ENCODE data around the gene PCNX2.

PCNX2 gene

DNA sequence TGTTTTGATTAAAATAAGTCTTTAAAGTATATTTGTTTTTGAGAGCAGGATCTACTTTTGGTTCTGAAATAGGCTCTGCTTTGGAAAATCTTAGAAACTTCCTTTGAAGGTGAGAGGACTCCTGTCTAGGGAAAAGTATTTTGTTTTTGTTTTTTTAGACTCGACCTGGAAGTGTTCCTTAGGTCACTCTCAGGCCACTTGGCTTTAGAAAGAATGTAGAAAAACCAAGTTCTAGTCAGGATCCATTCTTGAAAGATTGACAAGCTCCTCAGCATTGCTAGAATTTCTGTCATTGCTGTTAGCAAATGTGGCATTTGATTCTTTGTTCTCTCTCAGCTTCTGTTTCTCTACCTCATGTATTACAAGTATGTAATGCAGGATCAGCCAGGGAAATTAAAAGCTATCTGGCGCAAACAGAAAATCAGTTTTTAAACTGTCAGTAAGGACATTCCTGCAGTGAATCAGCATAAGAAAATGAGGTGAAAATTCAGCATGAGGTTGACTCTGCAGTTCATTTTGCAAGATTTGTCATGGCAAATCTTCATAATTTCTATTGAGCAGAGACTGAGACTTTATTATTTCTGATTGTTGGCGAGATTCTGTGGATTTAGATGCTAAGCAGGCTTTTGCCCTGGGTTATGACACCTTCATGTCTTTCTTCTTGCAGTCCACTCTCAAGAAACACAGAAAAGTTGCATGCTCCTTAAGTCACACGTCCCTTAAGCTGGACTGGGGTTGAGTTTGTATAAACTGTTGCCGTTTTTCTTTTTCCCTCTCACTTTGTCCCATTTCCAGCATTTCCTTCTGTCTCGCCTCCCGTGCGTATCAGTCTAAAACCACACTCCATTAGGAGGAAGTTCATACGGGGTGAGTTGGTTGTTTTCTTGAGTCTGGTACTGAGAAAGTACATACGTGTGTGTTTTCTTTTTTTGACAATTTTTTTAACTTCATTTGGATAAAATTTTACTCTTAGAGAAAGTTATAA lies 332.5 kb downstream of the PCNX2 start:
- no peak overlapping the region for H3K4me3 ChIP-seq (ENCODE audit: low read depth in 1 of 2, low read length in 2 of 2)
- H3K36me3 ChIP-seq (ENCODE audit: insufficient read depth, low read length), result peaks cover 11% of the 10 kb centered on the region
- H3K27me3 ChIP-seq (ENCODE audit: control insufficient read depth in 1 of 2, insufficient read depth in 2 of 2, low read length in 2 of 2), result no peaks in the 10 kb centered on the region
- H3K27ac ChIP-seq (ENCODE audit: low read depth, low read length), result no peak overlapping the region
- H3K9ac ChIP-seq (ENCODE audit: low read length), result no peak overlapping the region
- H3K4me1 ChIP-seq (ENCODE audit: insufficient read depth, low read length), result peaks cover 17% of the 10 kb centered on the region
- no peaks in the 10 kb centered on the region for H3K9me3 ChIP-seq (ENCODE audit: low read length)

DNA sequence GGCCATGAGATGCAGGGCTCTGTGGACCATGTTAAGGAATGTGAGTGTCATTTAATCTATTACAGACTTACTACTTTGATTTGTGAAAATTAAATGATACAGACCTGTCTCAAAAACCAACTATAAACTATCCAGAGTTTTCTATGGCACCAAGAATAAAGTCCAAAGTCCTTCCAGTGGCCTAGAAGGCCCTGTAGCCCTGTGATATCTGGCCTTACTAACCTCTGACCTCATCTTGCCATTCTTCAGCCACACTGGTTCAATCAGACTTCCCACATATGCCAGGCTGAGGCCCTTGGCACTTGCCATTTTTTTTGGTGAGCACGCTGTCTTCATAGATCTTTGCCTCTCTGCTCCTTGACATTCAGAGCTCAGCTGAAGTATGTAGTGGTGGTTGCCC lies 337.5 kb downstream of the PCNX2 start:
- Histone ChIP-seq H3K9me3 (ENCODE audit: low read length) (no peaks in the 10 kb centered on the region), H3K9ac (ENCODE audit: low read length) (no peak overlapping the region), H3K27ac (ENCODE audit: low read depth, low read length) (no peak overlapping the region), H3K27me3 (ENCODE audit: control insufficient read depth in 1 of 2, insufficient read depth in 2 of 2, low read length in 2 of 2) (no peaks in the 10 kb centered on the region), H3K4me3 (ENCODE audit: low read depth in 1 of 2, low read length in 2 of 2) (no peak overlapping the region), H3K36me3 (ENCODE audit: insufficient read depth, low read length) (peaks cover 18% of the 10 kb centered on the region), H3K4me1 (ENCODE audit: insufficient read depth, low read length) (peaks cover 4% of the 10 kb centered on the region)

DNA sequence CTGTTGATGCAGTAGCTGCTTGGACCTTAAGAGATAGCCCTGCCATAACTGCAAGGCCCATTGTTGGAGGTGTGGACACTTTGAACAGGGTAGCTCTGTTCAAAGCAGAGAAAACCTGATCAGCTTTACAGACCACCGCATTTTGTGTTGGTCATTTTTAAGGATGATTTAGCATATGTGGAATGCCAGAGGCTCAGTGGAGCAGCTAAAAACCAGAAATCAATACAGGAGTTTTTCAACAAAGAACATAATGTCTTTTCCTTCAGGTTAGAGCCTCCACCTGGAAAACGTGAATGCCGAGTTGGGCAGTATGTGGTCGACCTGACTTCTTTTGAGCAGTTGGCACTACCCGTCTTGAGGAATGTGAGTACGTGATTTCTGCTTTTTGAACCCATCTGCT lies 339.4 kb downstream of the PCNX2 start:
- Histone ChIP-seq H3K9ac (ENCODE audit: low read length) (no peak overlapping the region), H3K36me3 (ENCODE audit: insufficient read depth, low read length) (peaks cover 18% of the 10 kb centered on the region), H3K27me3 (ENCODE audit: control insufficient read depth in 1 of 2, insufficient read depth in 2 of 2, low read length in 2 of 2) (no peaks in the 10 kb centered on the region), H3K27ac (ENCODE audit: low read depth, low read length) (no peak overlapping the region), H3K4me3 (ENCODE audit: low read depth in 1 of 2, low read length in 2 of 2) (no peak overlapping the region), H3K4me1 (ENCODE audit: insufficient read depth, low read length) (peaks cover 10% of the 10 kb centered on the region), H3K9me3 (ENCODE audit: low read length) (no peaks in the 10 kb centered on the region)

DNA sequence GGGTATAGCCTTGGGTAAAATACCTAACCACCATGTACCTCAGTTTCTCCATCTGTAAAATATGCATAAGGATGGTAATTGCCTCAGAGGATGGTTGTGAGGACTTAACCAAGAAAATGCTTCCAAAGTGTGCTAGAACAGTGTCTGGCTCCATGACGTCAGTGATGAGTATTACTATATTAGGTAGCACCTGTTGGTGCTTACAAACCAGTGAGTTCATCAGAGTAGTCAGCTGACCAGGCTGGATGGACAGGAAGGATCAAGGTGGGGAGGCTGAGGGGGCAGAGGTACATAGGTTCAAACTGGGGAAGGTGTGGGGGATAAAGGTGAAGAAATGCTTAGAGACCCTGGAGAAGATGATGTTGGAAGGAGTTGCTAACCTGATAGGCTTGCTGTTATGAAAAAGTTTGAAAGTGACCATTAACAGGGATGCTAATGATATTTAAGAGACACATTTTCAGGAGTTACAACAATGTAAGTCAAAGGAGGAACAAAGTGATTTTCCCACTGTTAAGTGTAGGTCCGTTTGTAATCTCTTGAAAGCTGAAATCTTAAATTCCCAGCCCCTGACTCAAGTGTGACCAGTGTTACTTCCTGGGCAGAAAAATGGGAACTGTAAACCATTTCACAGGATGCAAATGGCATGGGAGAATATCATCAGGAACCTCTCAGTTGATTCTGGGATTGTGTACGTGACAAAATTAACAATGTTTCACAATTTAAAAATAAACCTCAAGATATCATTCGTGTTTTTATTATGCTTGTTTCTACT lies 340.7 kb downstream of the PCNX2 start:
- H3K4me3 ChIP-seq (ENCODE audit: low read depth in 1 of 2, low read length in 2 of 2), result no peak overlapping the region
- no peaks in the 10 kb centered on the region for H3K9me3 ChIP-seq (ENCODE audit: low read length)
- no peak overlapping the region for H3K27ac ChIP-seq (ENCODE audit: low read depth, low read length)
- H3K27me3 ChIP-seq (ENCODE audit: control insufficient read depth in 1 of 2, insufficient read depth in 2 of 2, low read length in 2 of 2), result no peaks in the 10 kb centered on the region
- peaks cover 18% of the 10 kb centered on the region for H3K36me3 ChIP-seq (ENCODE audit: insufficient read depth, low read length)
- H3K4me1 ChIP-seq (ENCODE audit: insufficient read depth, low read length), result peaks cover 12% of the 10 kb centered on the region
- no peak overlapping the region for H3K9ac ChIP-seq (ENCODE audit: low read length)

DNA sequence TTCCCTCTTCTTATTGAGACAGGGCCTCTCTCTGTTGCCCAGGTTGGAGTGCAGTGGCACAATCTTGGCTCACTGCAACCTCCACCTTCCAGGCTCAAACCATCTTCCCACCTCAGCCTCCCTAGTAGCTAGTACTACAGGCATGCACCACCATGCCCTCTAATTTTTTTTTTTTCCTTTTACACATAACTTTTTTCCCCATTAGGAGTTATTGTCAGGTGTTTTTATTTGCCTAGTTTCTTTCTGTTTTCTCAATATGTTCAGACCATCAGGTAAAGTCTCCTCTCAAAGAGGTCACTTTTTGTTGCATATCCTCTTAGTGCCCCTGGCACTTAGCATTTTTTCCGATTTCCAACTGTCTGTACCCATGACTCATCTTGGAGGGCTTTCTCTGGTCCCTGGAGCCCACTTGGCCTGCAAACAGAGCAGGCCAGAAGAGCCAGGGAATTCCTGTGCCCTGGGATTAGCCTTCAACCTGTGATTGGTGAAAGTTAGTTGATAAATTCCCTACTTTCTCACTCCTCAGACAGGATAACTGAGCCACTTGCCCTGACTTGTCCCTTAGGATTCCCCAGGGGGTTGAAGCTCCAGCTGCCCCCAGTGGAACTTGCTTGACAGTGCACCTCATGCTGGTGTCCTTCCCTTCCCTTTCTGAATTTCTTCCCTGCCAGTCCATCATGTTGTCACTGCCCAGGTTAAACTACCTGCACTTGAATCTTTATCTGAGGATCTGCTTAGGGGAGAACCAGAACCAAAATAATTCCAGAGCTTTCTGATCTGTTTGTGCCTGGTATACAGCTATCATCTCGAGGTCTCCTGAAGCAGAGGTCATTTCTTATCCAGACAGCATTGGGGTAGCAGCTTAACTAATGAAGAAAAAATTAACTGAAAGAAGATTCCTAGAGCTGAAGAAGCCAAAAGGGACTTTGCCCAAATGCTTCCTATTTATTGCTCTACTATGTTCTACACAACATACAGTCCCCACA lies 342.7 kb downstream of the PCNX2 start:
- Histone ChIP-seq H3K27me3 (ENCODE audit: control insufficient read depth in 1 of 2, insufficient read depth in 2 of 2, low read length in 2 of 2) (no peaks in the 10 kb centered on the region), H3K27ac (ENCODE audit: low read depth, low read length) (no peak overlapping the region), H3K9ac (ENCODE audit: low read length) (no peak overlapping the region), H3K4me1 (ENCODE audit: insufficient read depth, low read length) (peaks cover 15% of the 10 kb centered on the region), H3K9me3 (ENCODE audit: low read length) (no peaks in the 10 kb centered on the region), H3K36me3 (ENCODE audit: insufficient read depth, low read length) (peaks cover 5% of the 10 kb centered on the region), H3K4me3 (ENCODE audit: low read depth in 1 of 2, low read length in 2 of 2) (no peak overlapping the region)

DNA sequence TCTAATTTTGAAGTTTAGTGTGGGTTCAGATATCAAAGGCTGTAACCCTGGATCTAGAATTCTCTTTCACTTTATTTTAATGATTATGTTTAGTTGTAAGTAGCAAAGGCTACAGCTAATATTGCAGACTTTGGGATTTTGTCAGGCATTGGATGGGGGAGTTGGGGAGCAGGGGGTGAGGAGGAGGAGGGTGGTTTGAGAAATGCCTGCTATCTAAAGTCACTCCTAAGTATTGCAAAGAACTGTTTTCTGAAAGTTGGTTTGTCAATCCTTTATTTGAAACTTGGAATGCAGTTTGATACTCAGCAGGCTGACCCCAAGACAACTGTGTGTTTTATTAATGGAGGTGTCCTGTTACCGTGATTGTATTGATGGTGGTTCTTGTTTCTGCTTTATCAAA lies 343.9 kb downstream of the PCNX2 start:
- Histone ChIP-seq H3K4me3 (ENCODE audit: low read depth in 1 of 2, low read length in 2 of 2) (peak overlapping the region; percentile 94), H3K4me1 (ENCODE audit: insufficient read depth, low read length) (peaks cover 15% of the 10 kb centered on the region), H3K9ac (ENCODE audit: low read length) (peak overlapping the region; percentile 26), H3K9me3 (ENCODE audit: low read length) (no peaks in the 10 kb centered on the region), H3K36me3 (ENCODE audit: insufficient read depth, low read length) (no peaks in the 10 kb centered on the region), H3K27me3 (ENCODE audit: control insufficient read depth in 1 of 2, insufficient read depth in 2 of 2, low read length in 2 of 2) (no peaks in the 10 kb centered on the region), H3K27ac (ENCODE audit: low read depth, low read length) (no peak overlapping the region)

DNA sequence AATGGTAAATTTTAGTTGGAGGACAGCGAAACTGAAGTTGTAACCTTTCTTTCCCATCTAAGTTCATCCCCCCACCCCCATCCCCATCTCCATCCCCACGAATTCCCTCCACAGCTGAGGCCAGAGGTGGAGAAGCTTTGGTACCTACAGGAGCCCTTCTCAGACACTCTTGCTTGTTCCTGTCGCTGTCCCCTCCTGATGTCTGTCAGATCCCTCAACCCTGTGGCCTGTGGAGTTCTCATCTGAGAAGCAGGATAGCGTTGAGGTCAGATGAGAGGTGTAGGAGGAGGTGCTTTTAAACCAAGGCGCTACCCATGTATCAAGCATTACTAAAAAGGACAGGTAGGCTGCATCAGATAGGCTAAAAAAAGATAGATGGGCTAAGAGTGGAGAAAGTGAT lies 344.3 kb downstream of the PCNX2 start:
- no peaks in the 10 kb centered on the region for H3K36me3 ChIP-seq (ENCODE audit: insufficient read depth, low read length)
- no peaks in the 10 kb centered on the region for H3K27me3 ChIP-seq (ENCODE audit: control insufficient read depth in 1 of 2, insufficient read depth in 2 of 2, low read length in 2 of 2)
- peak overlapping the region; percentile 26 for H3K9ac ChIP-seq (ENCODE audit: low read length)
- H3K4me3 ChIP-seq (ENCODE audit: low read depth in 1 of 2, low read length in 2 of 2), result peak overlapping the region; percentile 94
- H3K9me3 ChIP-seq (ENCODE audit: low read length), result no peaks in the 10 kb centered on the region
- peaks cover 15% of the 10 kb centered on the region for H3K4me1 ChIP-seq (ENCODE audit: insufficient read depth, low read length)
- H3K27ac ChIP-seq (ENCODE audit: low read depth, low read length), result no peak overlapping the region

DNA sequence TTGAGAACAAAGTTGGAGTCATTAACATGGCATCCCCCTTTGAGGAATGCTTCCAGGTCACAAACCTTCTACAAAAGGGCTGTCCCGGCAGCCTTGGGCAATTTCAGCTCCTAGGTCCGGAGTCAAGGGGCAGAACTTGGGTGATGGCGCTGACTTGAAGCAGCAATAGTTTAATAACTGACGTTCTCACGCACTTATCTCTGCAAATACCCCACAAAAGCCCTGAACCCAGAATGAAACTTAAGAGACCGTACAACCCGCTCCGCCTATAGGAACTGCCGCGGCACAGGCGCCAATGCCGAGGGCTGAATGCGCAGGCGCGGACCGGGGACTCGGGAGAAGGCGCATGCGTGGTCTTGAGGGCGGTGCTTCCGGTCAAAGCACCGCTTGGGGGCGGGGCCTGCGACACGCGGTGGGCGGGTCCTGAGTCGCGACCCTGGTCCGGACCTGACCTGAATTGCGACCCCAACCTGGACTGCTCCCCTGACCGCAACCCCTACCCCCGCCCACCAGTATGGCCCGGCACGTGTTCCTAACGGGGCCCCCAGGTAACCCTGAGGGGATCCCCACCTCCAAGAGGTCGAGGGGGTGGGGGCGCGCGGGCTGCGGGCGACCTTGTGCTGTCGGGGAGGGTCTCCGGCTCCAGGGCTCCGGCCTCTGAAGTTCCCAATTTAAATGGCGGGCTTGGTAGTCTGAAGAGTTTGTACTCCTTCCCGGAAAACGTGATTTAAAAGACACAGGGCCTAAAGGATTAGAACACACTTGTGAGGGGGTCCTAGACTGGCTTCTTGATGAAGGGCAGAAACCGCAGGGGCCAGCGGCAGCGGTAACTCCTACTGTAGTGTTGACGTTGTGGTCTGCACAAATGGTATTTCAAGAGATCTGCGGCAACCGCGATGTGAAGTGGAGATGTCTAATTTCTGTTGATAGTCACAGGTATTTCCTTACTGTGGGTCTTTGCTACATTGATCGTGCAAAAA lies 345.0 kb downstream of the PCNX2 start, which contains the start of gene NTPCR:
Gene NTPCR (plus strand): TSS at position 415 of the 980 bp plus-strand sequence. CDS start 100 bp downstream, at position 515.
- Histone ChIP-seq H3K4me1 (ENCODE audit: insufficient read depth, low read length) (peaks cover 15% of the 10 kb centered on the region), H3K36me3 (ENCODE audit: insufficient read depth, low read length) (no peaks in the 10 kb centered on the region), H3K9me3 (ENCODE audit: low read length) (no peaks in the 10 kb centered on the region), H3K9ac (ENCODE audit: low read length) (peak within 1 kb of the TSS; percentile 45), H3K27me3 (ENCODE audit: control insufficient read depth in 1 of 2, insufficient read depth in 2 of 2, low read length in 2 of 2) (no peaks in the 10 kb centered on the region), H3K27ac (ENCODE audit: low read depth, low read length) (peak within 1 kb of the TSS; percentile 89), H3K4me3 (ENCODE audit: low read depth in 1 of 2, low read length in 2 of 2) (peak within 1 kb of the TSS; percentile 94)

DNA sequence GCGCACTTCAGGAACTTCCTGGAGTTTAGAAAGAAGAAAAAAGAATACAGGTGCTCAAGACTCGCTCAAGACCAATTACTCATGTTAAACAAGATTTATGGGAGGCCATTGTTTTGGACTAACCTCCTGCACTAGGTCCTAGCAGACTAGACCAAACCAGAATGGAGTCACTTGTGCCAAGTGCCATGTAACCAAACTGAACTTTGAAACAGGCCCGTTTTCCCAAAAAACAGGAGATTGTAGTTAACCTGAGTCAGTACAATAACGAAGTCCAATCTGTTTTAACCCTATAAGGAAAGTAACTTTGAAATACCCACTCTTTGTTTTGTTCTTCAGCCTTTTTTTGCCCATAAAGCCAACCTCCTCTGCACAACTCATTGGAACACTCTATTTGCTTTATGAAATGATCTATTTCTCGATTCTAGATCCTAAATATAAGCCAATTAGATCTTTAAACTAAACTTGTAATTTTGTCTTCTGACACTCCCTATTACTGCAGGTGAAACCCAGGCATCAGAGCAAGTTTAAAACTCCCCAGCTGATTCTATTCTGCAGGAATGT lies 345.8 kb downstream of the PCNX2 start:
- no peaks in the 10 kb centered on the region for H3K27me3 ChIP-seq (ENCODE audit: control insufficient read depth in 1 of 2, insufficient read depth in 2 of 2, low read length in 2 of 2)
- peak overlapping the region; percentile 94 for H3K4me3 ChIP-seq (ENCODE audit: low read depth in 1 of 2, low read length in 2 of 2)
- H3K27ac ChIP-seq (ENCODE audit: low read depth, low read length), result peak overlapping the region; percentile 89
- H3K9ac ChIP-seq (ENCODE audit: low read length), result peak overlapping the region; percentile 45
- H3K9me3 ChIP-seq (ENCODE audit: low read length), result no peaks in the 10 kb centered on the region
- peaks cover 15% of the 10 kb centered on the region for H3K4me1 ChIP-seq (ENCODE audit: insufficient read depth, low read length)
- no peaks in the 10 kb centered on the region for H3K36me3 ChIP-seq (ENCODE audit: insufficient read depth, low read length)

DNA sequence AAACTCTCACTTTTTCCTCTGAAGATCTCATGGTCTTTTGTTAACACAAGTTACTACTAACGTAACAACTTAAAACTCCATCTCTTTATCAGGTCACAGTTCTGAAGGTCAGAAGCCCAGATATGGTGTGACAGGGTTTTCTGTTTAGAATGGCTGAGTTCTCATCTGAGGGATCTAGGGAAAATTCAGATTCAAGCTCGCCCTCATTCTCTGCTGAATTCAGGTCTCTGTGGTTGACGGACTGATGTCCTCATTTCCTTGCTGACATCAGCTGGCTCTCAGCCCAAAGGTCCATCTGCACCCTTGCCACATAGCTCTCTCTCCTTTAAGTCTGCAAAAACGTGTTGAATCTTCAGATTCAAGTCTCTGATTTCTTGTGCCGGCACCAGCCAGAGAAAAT lies 351.2 kb downstream of the PCNX2 start:
- Histone ChIP-seq H3K9me3 (ENCODE audit: low read length) (no peaks in the 10 kb centered on the region), H3K9ac (ENCODE audit: low read length) (no peak overlapping the region), H3K4me1 (ENCODE audit: insufficient read depth, low read length) (no peaks in the 10 kb centered on the region), H3K36me3 (ENCODE audit: insufficient read depth, low read length) (no peaks in the 10 kb centered on the region), H3K27me3 (ENCODE audit: control insufficient read depth in 1 of 2, insufficient read depth in 2 of 2, low read length in 2 of 2) (no peaks in the 10 kb centered on the region), H3K27ac (ENCODE audit: low read depth, low read length) (no peak overlapping the region), H3K4me3 (ENCODE audit: low read depth in 1 of 2, low read length in 2 of 2) (no peak overlapping the region)
